Rectal smooth muscle tissue (tissue), 1 donor: ENCODE measurements around the gene PIAS4.

ENCODE experiments used
- H3K27ac ChIP-seq: one replicate; pipeline ENCODE4 v1.7.0; 2013; ENCODE audit warnings: low read depth, low read length, inconsistent platforms
- H3K27me3 ChIP-seq: one replicate; pipeline ENCODE4 v1.7.0; 2013; ENCODE audit warnings: low read length; ENCODE audit not compliant: control insufficient read depth, insufficient read depth
- H3K36me3 ChIP-seq: one replicate; pipeline ENCODE4 v1.7.0; 2013; ENCODE audit warnings: low read length; ENCODE audit not compliant: control insufficient read depth, insufficient read depth
- H3K4me1 ChIP-seq: one replicate; pipeline ENCODE4 v1.7.0; 2013; ENCODE audit warnings: low read length; ENCODE audit not compliant: control insufficient read depth, insufficient read depth
- H3K4me3 ChIP-seq: one replicate; pipeline ENCODE4 v1.7.0; 2013; ENCODE audit warnings: low read length
- H3K9ac ChIP-seq: one replicate; pipeline ENCODE4 v1.7.0; 2013; ENCODE audit warnings: low read length

Gene PIAS4

DNA sequence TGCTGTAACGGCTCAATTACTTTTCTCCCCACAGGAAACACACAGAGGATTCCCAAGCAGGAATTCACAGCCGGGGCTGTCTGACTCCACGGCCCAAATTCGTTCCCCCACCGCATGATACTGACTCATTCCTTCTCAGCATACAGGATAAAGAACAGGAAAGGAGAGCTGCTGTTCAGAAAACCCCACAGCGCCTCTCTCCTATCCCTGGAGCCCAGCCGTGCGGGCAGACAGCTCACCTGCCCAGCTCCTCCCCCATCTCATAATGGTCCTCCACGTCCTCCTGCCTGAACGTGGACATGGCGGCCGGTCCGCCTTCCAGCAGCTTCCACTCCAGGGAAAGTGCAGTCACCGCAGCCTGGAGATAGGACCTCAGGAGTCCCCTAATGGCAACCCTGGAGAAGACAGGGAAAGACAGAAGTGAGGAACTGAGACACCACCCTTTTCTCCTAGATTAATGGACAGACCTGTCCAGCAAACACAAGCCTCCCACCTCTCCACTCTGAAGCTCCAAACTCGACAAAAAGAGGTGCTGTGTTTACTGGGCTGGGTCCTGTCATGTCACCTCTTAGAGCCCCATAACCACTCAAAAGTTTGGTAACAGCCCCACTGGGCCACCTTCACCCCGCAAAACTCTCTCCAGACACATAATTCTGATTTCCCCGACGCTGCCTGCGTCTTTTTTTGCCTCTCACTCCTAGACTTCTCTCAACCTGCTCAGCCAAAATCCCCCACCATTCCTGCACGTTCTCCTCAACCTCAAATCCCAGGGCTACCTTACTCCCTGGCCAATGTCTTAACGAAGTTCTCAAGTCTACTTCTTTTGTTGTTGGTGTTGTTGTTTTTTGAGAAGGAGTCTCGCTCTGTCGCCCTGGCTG lies 37.9 kb upstream of the PIAS4 start:
- H3K27ac ChIP-seq = peak overlapping the region; percentile 99
- H3K9ac ChIP-seq = peak overlapping the region; percentile 94
- peak overlapping the region; percentile 94 for H3K4me3 ChIP-seq
- peaks cover 36% of the 10 kb centered on the region for H3K4me1 ChIP-seq
- peaks cover 1% of the 10 kb centered on the region for H3K36me3 ChIP-seq
- no peaks in the 10 kb centered on the region for H3K27me3 ChIP-seq

DNA sequence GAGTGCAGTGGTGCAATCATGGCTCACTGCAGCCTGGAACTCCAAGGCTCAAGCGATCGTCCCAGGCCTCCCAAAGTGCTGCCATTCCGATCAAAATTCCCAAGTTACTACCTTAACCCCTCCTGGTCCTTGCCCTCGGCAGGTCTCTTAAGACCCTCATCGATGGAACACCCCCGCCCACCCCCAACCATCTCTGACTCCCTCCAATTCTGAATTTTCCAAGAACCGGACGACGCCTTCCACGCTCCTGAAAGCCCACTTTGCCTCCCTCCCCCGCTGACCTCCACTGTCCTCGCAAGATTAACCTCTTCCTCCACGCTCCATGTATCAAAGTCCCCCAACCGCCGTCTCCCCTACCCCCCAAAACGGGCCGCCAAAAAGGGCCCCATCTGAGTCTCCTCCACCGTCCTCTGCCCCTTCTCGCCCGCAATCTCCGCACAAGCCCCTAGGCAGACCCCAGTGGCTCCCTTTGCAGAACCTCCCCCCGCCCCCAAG lies 37.2 kb upstream of the PIAS4 start:
- Histone ChIP-seq H3K4me1 (peaks cover 36% of the 10 kb centered on the region), H3K36me3 (no peaks in the 10 kb centered on the region), H3K27me3 (no peaks in the 10 kb centered on the region), H3K4me3 (peak overlapping the region; percentile 94), H3K27ac (peak overlapping the region; percentile 99), H3K9ac (peak overlapping the region; percentile 94)

DNA sequence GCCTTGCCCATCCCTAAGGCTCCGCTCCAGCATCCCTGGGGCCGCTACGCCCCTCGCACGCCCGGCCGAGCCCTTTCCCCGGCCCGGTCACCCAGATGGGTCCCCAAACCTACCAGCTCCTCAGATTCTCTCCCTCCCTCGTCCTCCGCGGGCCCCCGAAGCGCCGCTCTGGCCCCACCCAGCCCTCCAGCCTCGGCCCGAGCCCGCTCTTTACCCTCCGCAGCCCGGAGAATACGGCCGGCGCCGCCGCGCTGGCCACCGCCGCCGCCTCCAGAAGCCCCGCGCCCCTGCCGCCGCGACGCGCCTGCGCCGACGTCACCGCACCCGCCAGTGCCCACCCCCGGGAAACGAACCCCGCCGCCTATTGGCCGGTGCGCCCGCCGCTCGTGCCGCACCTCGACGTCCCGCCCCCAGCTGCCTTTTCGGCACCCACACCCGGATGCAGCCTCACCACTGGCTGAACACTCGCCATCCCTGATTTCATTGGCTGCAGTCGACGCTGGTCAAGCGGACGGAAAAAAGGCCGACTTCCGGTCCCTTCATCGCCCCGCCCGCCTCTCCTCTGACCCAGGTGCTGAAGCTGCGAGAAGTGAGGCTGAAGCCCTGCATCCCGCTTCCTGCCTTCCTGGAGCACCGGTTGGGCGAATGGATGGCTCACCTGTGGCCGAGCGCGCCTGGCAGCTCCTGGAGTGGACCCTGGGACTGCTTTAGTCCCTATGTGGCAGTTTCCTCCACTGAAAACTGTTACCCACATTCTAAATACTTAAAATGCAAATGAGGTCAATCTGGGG lies 36.5 kb upstream of the PIAS4 start, which contains the start of gene DAPK3:
DAPK3 (minus strand) TSS at position 292 of the 791 bp plus-strand sequence. CDS start 1,364 bp downstream, outside the sequence.
- H3K4me1 ChIP-seq = peaks cover 32% of the 10 kb centered on the region
- H3K4me3 ChIP-seq = peak within 1 kb of the TSS; percentile 94
- H3K27ac ChIP-seq = peak within 1 kb of the TSS; percentile 99
- no peaks in the 10 kb centered on the region for H3K27me3 ChIP-seq
- peak within 1 kb of the TSS; percentile 94 for H3K9ac ChIP-seq
- H3K36me3 ChIP-seq = peaks cover 5% of the 10 kb centered on the region

DNA sequence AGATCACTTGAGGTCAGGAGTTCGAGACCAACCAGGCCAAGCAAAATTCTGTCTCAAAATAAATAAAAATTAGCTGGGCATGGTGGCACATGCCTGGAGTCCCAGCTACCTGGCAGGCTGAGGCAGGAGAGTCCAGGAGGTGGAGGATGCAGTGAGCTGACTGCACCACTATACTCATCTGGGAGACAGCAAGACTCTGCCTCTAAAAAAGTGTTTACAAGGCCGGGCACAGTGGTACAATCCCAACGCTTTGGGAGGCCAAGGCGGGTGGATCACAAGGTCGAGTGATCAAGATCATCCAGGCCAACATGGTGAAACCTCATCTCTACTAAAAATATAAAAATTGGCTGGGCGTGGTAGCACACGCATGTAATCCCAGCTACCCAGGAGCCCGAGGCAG lies 32.4 kb upstream of the PIAS4 start:
- no peak overlapping the region for H3K9ac ChIP-seq
- peaks cover 41% of the 10 kb centered on the region for H3K36me3 ChIP-seq
- H3K4me1 ChIP-seq = no peaks in the 10 kb centered on the region
- H3K4me3 ChIP-seq = no peak overlapping the region
- H3K27ac ChIP-seq = no peak overlapping the region
- H3K27me3 ChIP-seq = no peaks in the 10 kb centered on the region

DNA sequence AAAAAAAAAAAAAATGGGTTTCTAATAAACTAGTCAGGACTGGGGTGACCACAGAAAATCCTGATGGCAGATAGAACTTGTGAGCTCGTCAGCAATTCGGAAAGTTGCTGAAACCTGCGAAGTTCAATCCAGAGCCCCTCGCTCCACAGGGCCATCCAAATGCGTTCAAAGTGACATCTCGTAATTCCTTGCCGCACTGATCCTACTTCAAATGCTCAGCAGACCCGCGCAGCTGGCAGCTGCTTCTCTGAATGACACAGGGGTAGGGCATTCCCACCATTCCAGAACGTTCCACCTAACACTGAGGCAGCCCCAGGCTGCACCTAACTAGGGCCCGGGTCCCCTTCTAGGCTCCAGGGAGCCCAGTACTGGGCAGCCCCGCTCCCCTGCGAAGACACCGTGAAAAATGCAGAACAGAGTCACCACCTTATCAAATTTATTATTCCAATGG lies 31.9 kb upstream of the PIAS4 start:
- H3K9ac ChIP-seq = no peak overlapping the region
- no peaks in the 10 kb centered on the region for H3K27me3 ChIP-seq
- no peaks in the 10 kb centered on the region for H3K4me1 ChIP-seq
- peaks cover 46% of the 10 kb centered on the region for H3K36me3 ChIP-seq
- H3K4me3 ChIP-seq = no peak overlapping the region
- no peak overlapping the region for H3K27ac ChIP-seq

DNA sequence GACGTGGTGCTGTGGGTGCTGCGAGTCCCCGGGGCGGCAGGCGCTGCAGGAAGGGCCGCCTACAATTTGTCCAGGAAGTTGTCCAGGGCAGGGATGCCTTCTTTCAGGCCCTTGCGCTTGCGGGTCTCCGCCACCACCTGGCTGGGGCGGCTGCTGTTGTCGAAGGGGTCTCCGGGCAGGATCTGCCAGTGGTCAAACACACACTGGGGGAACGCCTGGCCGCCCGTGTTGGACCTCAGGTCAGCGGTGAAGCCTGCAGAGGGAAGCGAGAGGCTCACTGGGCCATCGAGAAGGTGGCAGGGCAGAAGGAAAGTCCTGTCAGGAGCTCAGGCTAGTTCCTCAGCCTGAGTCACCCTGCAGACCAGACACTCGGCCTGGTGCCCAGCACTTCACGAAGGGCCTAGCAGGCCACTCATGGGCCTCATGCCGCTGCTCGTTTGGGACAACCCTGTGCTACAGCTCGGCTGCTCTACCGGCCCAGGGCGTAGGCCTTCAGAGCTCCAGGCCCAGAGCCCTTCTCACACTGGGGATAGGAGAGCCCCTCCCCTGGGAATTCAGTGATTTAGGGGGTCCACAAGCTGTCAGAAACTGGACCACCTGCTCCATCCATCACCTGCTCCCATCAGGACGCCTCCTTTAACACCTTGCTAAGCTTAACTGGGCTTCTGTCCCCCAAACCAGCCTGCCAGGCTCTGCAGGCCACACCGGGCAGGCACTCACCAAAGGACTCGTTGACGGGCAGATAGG lies 30.9 kb upstream of the PIAS4 start:
- Histone ChIP-seq H3K4me1 (no peaks in the 10 kb centered on the region), H3K27ac (no peak overlapping the region), H3K36me3 (peaks cover 56% of the 10 kb centered on the region), H3K27me3 (no peaks in the 10 kb centered on the region), H3K4me3 (no peak overlapping the region), H3K9ac (no peak overlapping the region)

DNA sequence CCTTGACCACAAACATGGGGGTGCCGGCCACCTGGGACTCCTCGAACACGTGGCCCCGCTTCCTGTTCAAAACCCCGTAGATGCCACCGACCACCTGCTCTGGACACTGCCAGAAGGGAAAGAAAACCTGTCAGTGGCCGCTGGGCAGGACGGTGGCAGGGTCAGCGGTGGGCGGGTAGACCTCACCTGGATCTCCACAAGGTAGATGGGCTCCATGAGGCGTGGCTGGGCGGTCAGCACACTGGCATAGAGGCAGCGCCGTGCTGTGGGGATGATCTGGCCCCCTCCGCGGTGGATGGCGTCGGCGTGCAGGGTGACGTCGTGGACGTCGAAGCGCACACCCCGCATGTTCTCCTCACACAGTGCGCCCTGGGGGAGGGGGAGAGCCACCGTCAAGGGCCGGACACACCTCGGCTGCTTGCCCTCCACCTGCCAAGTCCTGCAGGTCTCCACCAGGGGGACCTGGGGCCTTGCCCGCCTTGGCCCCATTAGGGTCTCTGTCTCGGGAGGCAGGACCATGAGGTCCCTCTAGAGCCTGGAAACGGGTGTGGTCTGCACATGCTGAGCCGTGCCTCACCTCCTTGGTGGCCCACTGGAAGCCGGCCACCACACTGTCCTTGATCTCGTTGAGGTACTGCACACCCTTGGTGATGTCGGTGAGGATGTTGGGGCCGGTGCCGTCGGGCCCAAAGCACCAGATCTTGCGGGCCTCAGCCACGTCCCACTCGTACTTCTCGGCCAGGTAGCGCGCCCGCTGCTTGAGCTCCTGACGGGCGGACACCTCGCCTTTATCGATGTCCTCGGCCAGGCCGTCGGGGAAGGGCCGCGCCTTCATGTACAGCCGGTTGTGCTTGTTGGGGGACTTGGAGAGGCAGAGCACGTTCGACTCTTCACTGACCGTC lies 30.0 kb upstream of the PIAS4 start:
- H3K4me1 ChIP-seq = no peaks in the 10 kb centered on the region
- peaks cover 64% of the 10 kb centered on the region for H3K36me3 ChIP-seq
- no peak overlapping the region for H3K27ac ChIP-seq

DNA sequence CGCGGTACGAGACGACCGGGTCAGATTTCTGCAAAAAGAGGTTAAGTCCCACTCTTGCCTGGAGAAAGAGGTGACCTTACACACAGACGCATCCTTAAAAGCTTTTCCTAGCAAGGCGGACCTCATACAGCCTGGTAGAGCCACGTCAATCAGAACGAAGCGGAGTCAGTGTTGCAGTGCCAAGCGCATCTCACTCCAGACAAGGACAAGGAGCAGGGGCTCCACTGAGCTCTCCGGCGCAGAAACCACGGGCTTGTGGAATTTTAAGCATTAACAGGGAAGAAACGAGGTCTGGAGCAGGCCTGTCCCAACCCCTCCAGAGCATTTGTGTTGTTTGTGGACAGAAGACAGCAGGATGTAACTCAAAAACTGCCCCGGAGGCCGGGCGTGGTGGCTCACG lies 29.4 kb upstream of the PIAS4 start:
- no peak overlapping the region for H3K9ac ChIP-seq

More for the DNA sequence above, 30.0 kb upstream of the PIAS4 start:
- H3K27me3 ChIP-seq = no peaks in the 10 kb centered on the region
- no peak overlapping the region for H3K4me3 ChIP-seq
- H3K9ac ChIP-seq = no peak overlapping the region

DNA sequence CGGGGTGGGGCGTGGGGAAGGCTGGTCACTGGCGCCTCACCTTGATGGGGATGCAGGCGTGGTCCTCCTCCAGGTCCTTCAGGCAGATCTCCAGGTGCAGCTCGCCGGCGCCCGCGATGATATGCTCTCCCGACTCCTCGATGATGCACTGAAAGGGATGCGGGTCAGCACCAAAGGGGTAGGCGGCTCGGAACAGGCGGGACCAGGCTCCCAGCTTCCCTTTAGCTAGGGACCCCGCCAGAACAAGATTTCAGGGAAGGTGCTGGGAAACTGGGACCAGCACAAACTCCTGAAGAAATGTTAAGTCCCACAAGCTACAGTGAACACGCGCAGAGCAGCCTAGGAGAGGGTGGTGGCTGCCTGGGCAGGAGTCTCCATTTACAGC lies 28.3 kb upstream of the PIAS4 start:
- Histone ChIP-seq H3K27ac (no peak overlapping the region), H3K27me3 (no peaks in the 10 kb centered on the region), H3K4me3 (no peak overlapping the region), H3K9ac (no peak overlapping the region), H3K36me3 (peaks cover 80% of the 10 kb centered on the region), H3K4me1 (peaks cover 7% of the 10 kb centered on the region)

More for the DNA sequence above, 29.4 kb upstream of the PIAS4 start:
- H3K36me3 ChIP-seq = peaks cover 70% of the 10 kb centered on the region
- H3K27me3 ChIP-seq = no peaks in the 10 kb centered on the region
- no peaks in the 10 kb centered on the region for H3K4me1 ChIP-seq
- H3K27ac ChIP-seq = no peak overlapping the region
- H3K4me3 ChIP-seq = no peak overlapping the region

DNA sequence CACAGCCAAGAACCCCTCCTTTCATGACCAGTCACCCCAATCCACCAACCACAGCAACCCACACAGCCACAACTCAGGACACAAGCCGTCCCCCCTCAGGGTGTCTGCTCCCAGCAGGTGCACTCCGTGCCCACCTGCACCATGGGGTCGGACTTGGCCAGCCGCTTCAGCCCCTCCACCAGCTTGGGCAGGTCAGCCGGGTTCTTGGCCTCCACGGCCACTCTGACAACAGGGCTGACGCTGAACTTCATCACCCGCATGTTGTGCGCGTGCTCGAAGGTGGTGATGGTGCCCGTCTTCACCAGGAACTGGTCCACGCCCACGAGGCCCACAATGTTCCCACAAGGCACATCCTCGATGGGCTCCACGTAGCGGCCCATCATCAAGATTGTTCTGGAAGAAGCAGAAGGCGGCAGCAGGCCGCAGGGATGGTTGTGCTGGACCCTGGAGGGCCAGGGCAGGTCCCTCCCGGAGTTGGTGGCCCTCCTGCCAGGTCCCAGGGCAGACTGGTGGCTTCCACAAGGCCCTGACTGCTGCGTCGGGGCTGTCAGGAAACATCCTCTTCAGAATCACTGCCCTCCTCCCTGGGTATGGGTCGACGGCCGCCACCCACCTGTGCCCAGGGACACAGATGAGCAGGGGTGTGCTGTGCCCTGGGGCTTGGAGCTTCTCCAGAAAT lies 27.7 kb upstream of the PIAS4 start:
- H3K4me1 ChIP-seq = peaks cover 8% of the 10 kb centered on the region
- H3K27me3 ChIP-seq = no peaks in the 10 kb centered on the region

More for the DNA sequence above, 27.7 kb upstream of the PIAS4 start:
- no peak overlapping the region for H3K4me3 ChIP-seq
- no peak overlapping the region for H3K27ac ChIP-seq
- peaks cover 81% of the 10 kb centered on the region for H3K36me3 ChIP-seq
- H3K9ac ChIP-seq = no peak overlapping the region
